COR-L47 (cell line): ENCODE results near the gene PAX4.

ENCODE experiments used
- DNase-seq: peaks from one replicate; lab custom pipeline; 2025; lab: John Stamatoyannopoulos, UW

PAX4 gene

DNA sequence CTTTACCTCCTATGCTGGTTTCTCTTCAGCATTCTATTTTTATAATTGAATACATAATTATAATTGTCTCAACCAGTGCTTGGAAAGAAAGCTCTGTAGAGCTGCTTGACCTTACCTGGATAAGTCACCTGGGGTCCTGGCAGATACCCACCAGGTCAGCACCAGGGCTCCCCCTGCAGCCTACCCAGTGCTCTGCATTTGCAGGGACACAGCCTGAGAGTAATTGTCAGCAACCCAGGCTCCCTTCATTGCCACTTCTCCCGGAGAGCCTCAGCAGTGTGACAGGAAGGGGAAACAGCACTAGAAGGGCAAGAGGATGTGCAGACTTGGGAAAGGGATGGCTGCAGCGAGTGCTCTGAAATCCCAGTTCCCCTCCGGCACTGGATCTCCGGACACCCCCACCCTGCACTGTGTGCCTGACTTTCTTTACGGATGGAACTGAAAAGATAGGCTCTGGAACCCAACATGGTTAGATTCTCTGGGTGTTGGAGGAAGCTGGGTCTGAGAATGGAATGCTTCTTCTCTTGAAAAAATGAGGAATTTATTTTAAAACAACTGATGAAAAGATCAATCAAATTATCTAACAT is 11.4 kb upstream of the PAX4 start:
- DNase-seq = no peak

DNA sequence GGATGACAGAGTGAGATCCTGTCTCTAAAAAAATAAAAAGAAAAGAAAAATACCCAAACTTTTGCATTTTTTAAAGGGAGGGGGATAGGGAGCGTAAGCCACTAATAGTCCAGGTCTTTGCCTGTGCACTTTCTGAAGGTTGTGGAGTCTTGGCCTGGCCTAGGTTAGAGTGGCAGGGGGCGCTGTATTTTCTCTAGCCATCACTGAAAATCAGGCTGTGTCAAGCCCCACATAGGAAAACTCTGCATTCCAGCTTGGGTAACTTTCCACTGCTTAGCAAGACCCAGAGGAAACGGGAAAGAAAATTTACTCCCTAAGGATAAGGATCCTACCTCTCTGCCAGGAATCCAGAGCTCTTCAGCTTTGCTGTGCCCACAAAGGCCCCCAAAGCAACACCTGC is 10.5 kb upstream of the PAX4 start:
- no peak for DNase-seq

DNA sequence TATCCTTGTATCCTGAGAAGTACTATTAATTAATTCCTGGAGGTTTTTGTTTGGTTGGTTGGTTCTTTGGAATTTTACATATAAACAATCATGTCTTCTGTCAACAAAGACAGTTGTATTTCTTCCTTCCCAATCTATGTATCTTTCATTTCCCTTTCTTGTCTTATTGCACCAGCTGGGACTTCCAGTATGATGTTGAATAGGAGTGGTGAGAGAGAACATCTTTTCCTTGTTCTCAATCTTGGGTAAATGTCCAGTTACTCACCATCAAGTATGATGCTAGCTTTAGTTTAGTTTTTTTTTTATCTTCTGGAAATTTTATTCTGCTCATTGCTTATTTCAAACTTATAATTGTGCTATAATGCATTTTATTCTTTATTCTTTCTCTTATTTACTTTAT is 7.4 kb upstream of the PAX4 start:
- no peak for DNase-seq

DNA sequence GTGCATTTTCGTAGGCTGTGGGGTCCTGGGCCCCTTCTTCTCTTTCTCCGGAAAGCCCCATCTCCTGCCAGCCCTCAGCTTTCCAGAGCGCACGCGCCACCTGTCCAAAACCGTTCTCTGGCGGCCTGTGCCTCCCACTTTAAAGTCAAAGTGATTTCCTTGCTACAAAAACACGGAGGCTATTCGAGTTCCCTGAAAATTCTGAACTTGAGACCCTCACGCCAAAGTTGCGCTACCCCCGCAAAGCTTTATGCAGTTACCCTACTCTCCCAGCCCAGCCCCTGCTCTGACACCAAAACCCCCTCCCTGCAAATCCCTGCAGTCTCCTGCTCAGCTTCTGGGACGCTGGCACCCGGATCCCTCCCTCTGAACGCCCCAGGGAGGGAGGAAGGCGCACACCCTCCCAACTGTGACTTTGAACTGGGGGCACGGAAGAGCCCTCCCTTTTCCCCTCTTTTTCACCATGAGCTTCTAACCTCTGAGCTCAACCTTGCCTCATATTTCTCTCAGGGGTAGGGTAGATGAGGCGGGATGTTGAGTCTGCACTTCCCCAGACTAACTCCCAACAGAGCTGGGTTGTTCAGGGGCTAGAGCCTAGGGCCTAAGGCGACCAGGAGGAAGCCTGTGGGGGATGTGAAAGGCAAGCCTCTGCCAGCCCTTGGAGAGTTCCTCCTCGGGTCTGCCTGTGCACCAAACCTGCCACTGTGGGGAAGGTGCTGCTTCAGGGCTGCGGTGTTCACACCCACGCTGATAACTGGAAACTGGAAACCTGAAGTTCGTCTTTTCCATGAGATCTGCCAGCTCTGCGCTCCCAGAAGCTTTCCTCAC is 2.7 kb upstream of the PAX4 start:
- DNase-seq = no peak

DNA sequence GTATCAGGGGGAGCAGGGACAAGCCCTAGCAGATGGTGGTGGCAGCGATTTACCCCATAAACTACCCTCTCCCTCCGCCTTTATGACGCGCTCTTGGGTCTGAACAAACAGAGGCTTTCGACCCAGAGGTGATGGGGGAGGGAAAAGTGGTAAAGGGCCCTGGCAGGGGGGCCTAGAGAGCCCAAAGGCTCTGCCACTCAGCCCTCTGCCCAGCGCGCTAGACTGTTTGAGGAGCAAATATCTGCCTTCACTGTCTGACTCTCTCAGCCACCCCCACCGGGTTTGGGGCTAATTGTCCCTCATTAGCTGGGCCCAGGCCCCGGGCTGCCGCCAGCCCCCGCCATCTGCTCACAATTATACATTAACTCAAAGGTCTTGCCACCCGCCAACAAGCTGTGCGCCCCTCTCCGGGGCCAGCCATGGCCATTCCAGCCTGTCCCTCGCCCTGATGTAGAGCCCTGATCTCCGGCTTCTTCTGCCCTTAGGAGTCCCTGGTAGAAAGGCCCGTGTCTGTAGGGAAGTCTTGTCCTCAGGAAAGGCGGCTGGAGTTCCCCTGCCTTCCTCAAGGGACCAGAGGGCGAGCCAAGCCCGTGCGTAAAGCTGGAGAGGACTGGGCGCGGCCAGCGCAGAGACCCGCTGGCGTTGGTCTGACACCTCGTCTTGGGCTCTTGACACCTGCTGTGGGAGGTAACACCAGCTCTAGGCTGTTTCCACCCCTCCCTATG is 1.9 kb upstream of the PAX4 start:
- DNase-seq = no peak

DNA sequence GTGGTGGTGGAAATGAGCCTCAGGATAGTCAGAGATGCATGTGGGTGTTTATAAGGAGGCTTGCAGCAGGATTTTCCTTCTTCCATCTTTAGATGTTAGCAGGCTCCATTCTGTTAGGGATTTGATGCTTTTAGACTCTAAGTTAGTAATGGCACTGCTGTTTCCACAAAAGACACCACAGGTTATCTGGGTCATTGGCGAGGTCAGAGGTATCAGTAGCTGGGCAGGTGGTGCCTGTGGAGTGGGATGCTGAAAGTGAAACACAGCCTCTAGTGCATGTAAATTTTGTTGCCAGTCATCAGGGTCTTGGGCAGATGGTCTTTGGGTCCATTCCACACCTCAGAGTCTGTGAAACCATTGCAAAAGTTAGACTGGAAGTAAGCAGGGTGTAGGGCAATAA is 833 bp upstream of the PAX4 start:
- DNase-seq = no peak

DNA sequence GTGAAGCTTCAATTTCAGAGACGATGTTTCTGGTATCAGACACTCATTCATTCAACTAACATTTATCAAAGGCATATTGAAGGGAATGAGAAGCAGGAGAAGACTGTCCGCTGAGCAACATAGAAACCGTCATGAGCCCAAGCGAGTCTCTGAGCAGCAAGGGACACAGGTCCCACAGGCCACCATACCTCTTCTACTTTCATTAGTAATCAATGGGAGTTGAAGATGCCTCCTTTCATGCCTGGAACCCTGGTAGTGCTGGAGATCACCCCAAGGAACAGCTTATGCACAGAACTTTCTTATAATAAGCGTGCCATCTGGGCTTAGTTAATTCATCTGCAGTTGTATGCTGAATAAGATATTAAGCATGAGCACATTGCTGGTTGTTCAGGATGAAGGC is 1.2 kb downstream of the PAX4 start:
- no peak for DNase-seq

DNA sequence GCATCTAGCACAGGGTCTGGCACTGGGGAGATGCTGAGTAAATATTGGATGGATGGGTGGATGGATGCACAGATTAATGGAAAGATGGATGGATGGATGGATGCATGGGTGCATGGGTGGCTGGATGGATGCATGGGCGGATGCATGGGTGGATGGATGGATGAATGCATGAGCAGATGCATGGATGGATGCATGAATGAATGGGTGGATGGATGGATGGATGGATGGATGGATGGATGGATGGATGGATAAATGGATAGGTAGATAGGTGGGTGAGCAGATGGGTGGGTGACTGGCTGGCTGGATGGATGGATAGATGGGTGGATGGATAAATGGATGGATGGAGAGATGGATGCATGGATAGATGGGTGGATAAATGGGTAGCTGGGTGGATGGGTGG is 5.7 kb downstream of the PAX4 start:
- no peak for DNase-seq

DNA sequence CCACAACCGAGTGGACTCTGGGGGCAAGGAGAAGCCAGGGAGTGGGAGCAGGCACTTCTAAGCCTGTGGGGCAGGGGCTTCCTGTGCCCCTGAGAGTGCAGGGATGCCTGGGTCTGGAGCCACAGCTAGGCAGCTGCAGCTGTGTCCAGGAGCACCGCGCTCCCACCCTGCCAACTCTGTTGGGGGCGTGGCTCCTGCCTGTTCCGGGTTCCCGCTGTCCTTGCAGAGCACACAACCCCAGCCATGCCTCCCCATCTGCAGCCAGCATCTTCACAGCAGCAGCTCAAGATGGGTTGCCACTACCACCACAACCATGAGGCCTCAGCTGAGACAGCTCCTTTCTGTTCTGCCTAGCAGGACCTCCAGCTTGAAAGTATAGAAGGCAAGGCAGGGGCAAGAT is 8.6 kb downstream of the PAX4 start:
- DNase-seq = no peak

DNA sequence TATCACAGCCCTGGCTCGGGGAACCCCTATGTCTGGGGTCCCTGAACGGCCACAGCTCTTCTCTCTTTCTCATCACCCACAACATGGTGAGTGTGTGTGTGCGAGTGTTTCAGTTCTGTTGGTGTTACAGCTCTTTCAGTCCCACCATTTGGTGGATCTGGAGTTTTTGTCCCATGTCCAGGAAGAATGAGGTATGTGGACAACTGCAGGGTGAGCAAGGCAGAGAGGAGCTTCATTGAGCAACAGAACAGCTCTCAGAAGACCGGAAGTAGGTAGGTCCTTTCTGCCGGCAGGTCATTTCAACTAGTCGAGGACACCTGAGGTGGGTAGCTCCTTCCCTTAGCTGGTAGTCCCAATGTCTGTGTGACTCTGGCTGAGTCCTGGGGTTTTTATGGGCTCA is 9.5 kb downstream of the PAX4 start:
- DNase-seq = no peak

DNA sequence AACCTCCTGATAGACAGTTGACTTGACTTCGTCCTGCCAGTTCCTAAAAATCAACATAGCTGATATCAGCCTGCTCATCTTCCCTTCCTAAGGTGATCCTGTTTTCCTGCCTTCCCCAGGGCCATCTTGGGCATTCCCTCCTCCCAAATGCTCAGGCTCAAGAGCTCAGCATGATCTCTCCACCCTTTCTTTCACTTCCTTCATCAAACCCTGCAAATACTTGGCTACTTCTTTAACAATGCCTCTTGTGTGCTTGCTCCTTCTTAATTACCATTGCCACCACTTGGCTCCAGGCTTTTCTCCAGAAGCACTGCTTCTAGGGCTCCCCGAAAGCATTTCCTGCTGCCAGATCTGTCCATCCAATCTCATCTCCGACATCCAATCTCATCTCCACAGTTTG is 17.1 kb downstream of the PAX4 start:
- DNase-seq = no peak

DNA sequence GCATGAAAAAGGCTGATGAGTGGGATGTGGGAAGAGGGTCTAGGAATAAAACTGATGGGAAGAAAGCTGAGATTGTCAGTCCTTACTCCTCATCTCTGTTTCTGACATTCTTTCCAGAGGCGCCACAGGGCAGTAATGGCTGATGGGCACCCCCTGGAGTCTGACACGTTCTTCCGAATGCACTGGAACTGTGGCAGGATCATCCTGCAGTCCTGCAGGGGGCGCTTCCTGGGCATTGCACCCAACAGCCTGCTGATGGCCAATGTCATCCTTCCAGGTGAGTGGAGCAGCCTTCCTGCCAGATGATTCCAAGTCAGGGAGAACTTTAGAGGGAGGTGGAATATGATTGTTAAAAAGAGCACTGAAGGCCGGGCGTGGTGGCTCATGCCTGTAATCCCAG is 19.6 kb downstream of the PAX4 start:
- no peak for DNase-seq

DNA sequence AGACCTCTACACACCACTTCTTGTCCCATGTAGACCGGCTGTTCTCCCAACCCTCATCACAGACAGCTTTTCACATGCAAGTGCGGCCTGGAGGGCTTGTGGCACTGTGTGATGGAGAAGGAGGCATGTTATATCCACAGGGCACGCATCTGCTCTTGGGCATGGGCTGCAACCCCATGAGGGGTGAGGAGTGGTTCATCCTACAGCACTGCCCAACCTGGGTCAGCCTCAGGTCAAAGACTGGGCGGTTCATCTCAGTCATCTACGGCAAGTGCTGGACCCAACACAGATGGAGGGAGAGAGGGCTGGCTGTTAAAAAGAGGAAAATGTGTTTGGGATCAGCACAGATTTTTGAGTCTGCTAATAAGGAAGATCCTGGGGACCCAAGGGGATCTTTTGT is 22.2 kb downstream of the PAX4 start:
- no peak for DNase-seq

DNA sequence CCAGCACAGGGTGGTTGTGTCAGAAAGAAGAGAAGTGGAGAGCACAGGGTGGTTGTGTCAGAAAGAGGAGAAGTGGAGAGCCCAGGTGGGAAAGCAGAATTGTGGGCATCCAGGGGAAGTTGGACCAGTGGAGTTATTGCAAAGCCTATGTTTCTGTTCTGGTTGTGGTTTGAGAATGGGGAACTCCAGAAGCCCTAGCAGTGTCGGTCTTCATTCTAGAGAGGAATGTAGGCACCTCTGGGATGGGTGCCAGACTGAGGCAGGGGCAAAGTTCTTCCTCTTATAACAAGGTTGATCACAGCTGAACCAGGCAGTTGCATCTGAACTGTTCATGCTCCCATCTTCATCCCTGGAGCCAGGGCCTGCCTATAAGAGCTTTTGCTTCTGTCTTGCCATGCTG is 23.5 kb downstream of the PAX4 start:
- DNase-seq = no peak

DNA sequence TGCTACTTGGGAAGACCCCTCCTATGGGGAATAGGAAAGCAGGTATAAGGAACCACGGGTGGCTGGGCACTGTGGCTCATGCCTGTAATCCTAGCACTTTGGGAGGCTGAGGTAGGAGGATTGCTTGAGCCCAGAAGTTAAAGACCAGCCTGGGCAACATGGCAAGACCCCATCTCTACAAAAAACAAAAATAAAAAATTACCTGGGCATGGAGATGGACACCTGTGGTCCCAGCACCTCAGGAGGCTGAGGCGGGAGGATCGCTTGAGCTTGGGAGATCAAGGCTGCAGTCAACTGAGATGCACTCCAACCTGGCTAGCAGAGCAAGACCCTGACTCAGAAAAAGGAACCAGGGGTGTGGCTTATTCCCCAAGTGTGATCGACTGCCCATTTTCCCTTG is 25.4 kb downstream of the PAX4 start:
- DNase-seq = no peak

DNA sequence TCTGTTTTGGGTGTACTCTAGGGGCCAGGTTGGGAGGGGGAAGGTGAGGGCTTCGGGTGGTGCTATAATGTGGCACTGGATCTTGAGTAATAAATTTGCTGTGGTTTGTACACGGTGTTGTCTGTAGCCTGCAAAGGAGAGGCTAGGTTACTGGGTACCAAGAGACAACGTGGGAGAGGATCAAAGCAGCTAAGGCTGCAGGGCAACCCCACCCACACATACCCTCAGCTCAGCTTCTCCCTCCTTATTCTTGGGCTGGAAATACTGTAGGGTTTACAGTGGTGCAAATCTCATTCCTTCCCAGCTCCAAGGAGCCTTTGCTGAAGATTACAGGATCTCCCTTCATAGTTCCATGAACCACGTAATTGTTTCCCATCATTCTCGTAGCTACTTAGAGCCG is 26.4 kb downstream of the PAX4 start:
- DNase-seq = no peak

DNA sequence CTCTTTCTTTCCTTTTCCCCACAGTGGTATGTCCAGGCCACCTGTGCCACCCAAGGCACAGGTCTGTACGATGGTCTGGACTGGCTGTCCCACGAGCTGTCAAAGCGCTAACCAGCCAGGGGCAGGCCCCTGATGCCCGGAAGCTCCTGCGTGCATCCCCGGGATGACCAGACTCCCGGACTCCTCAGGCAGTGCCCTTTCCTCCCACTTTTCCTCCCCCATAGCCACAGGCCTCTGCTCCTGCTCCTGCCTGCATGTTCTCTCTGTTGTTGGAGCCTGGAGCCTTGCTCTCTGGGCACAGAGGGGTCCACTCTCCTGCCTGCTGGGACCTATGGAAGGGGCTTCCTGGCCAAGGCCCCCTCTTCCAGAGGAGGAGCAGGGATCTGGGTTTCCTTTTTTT is 26.8 kb downstream of the PAX4 start:
- no peak for DNase-seq

DNA sequence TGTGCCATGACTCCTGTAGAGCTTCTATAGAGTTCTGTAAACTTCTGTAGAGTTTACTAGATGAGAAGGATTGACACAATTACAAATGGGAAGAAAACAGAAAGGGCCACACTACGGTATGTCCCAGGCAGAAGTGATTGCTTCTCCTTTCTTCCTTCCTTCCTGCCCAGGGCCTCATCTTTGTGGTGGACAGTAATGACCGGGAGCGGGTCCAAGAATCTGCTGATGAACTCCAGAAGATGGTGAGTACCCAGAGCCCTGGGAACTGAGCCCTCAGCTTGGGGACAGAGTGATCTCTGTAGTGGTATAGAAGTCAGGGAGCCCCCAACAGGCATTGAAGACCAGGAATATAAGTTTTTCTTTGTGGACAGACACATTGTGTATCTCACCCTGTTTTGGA is 28.0 kb downstream of the PAX4 start:
- no peak for DNase-seq

DNA sequence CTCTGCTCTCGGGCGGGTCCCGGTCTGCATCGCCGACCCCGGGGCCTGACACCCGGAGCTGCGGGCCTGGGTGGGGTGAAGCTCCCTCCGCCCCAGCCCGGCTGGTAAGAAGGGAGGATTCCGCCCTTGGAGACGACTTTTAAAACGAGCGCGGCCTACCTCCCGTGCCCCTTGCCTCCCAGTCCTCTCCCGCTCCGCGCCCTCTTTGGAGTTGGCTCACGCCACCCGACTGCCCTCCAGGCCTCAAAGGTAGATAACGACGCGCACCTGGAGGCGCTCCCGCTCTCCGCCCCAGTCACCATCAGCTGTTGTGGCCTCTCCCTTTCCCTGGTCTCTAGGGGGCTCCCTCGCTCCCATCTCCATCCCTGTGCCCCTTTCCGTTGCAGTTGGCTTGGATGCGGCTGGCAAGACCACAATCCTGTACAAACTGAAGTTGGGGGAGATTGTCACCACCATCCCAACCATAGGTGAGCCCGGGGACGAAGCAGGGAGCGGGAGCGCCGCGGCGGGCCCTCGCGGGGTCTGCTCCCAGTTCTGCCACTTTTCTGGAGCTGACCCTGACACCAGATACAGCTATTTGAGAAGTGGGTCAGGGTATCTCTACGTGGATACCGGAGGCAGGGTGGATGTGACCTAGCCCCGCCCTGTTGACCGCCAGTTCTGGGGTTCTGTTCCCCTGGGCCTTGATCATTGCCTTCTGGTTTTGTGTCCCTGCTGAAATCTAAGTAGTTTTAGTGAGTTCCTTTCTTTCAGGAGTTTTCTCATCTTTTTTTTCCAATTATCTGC is 29.1 kb downstream of the PAX4 start:
- peak; percentile 65 for DNase-seq

DNA sequence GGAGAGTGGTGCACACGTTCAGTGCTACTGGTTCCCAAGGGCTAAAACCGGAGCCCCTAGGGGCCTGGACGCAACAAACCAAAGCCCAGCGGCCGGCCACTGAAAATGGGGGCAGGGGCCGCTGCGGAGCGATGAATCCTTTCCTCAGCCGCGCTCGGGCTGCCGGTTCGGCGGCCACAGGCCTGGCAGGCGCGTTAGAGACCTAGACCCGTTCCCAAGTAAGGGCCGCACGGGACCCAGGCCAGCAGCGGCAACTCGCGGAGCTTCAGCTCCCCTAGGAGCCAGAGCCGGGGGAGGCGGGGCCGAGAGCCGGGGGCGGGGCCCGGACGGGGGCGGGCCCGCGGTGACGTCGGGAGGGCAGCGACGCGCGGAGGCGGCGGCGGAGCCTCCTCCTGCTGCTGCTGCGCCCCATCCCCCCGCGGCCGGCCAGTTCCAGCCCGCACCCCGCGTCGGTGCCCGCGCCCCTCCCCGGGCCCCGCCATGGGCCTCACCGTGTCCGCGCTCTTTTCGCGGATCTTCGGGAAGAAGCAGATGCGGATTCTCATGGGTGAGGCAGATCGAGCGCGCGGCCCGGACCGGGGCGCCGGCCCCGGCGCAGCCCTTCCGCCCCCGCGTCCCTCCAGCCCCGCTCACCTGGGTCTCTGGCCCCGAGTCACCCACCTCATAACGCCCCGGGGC is 29.8 kb downstream of the PAX4 start, which contains the start of gene ARF5:
Gene ARF5 (plus strand): TSS at position 393 of the 678 bp plus-strand sequence. CDS start 88 bp downstream, at position 481.
- DNase-seq = peak; percentile 66

DNA sequence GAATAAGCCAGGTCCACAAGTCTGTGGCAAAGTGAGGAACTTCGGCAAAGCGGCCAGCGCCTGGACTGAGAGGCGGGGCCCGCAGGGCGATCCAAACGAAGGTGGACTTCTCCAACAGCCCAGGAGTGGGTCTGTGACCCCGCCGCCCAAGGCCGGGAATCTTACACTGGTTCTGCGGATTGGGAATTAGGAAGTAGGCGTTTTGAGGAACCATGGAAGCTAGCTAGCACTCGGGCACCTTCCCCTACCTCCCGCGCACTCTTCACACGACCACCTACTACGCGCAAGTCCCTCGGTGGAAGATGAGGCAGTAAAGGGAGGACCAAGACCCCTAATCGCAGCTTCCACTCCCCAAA is 30.3 kb downstream of the PAX4 start:
- no peak for DNase-seq

DNA sequence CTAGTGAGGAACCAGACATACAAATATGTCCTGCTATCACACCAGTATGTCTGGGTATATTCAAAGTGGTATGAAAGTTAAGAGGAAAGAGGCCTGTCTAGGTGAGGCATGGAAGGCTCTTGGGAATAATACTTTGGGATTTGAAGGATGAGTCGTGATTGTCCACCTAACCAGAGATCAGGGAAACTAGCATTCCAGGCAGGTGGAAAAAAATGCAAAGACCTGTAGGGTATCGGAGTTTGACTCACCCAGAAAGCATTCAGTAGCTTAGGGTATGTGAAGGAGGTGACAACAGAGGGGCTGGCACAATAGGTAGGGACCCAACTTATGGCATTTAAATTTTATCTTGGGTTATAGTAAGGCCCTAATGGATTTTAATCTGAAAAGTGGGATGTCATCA is 31.6 kb downstream of the PAX4 start:
- no peak for DNase-seq
